Adrenal gland (tissue), 12 donors: ENCODE measurements around the gene SPTBN2. TPM values are rescaled to one million over a fixed set of nuclear protein-coding genes. Genes with fewer than 3 reads are reported as not detected.
A peak's percentile ranks its signal among the peaks of the same experiment; 100 is the strongest.
"Not testable (repeated sequence)": the region's sequence is repeated elsewhere in the genome, so short reads cannot be mapped to it uniquely, and the experiment has no call there.

Experiments
- DNase-seq, 7 donors: peaks; one replicate each; pipeline ENCODE4 v3.0.0-alpha.2; 2019 to 2020
- H3K27ac ChIP-seq, 5 donors: fragments of 200-600 bp; sonication (generic) in 4 of 5; 1 replicate in 3 of 5; 2 replicates in 2 of 5; pipeline versions ENCODE4 v1.5.1 to v1.8.0; 2016 to 2020; ENCODE audit warnings: mild to moderate bottlenecking in 1 of 5
- H3K27me3 ChIP-seq: fragments of 200-600 bp; 2 replicates; pipeline ENCODE4 v1.8.0; 2021
- H3K36me3 ChIP-seq, 2 donors: fragments of 200-600 bp; replicated peaks in 1 of 2; 1 replicate in 1 of 2; 2 replicates in 1 of 2; pipeline versions ENCODE4 v1.5.1 to v1.8.0; 2018 to 2022
- H3K4me1 ChIP-seq, 2 donors: fragments of 200-600 bp; replicated peaks in 1 of 2; 1 replicate in 1 of 2; 2 replicates in 1 of 2; pipeline versions ENCODE4 v1.5.1 to v1.8.0; 2018 to 2021
- H3K4me3 ChIP-seq, 4 donors: fragments of 200-600 bp; sonication (generic) in 3 of 4; one replicate each; pipeline ENCODE4 v1.5.1; 2016 to 2018
- H3K9me3 ChIP-seq, 3 donors: fragments of 200-600 bp; sonication (generic) in 1 of 3; replicated peaks in 1 of 3; 1 replicate in 2 of 3; 2 replicates in 1 of 3; pipeline versions ENCODE4 v1.5.1 to v1.8.0; 2016 to 2021
- CTCF ChIP-seq, 6 experiments: fragments of 450-650 bp in 4 of 6; fragments of 200-600 bp in 2 of 6; sonication (generic) in 1 of 6; IDR thresholded peaks; 1 replicate in 5 of 6; 2 replicates in 1 of 6; pipeline versions ENCODE4 v1.5.1 to v1.8.0; 2016 to 2021; ENCODE audit warnings: antibody characterized with exemption in 6 of 6, mild to moderate bottlenecking in 2 of 6, moderate library complexity in 1 of 6
- POLR2A ChIP-seq, 2 donors: fragments of 450-650 bp; IDR thresholded peaks; one replicate each; pipeline ENCODE4 v1.6.1; 2017; ENCODE audit warnings: antibody characterized with exemption in 2 of 2, mild to moderate bottlenecking in 2 of 2, moderate library complexity in 1 of 2
- WGBS, 4 donors: extraction: QIAGEN DNeasy Blood & Tissue Kit in 2 of 4; methylation state at CpG; one replicate each; pipeline versions ENCODE4 v1.1.5 to v1.1.7; 2013 to 2017; 5-methylcytosine and 5-hydroxymethylcytosine counted together
- intact Hi-C, 2 donors: fragments of 100-400 bp; cut with DNase I; formaldehyde crosslinking; loops; one replicate each; pipeline versions ENCODE4 v1.14.1 to v1.15.0; 2022 to 2023
- polyA plus RNA-seq, 3 donors: library from polyadenylated mRNA; stranded (reverse); fragments of 200-250 nt in 2 of 3; fragments of 350-450 nt in 1 of 3; fragmentation: Illumina TruSeq in 1 of 3; extraction: RNeasy Lipid Tissue Mini Kit (QIAGEN cat#74804) in 1 of 3; gene quantifications; one replicate each; pipeline ENCODE4 v1.2.3, GENCODE V29; 2013 to 2014
- total RNA-seq, 9 donors: library from RNA; depleted of rRNA in 4 of 9; stranded (reverse); fragments of >200 nt in 4 of 9; fragments of 120-200 nt in 1 of 9; fragmentation: NEBNext Ultra II Directional in 1 of 9; extraction: Animal tissue kit (Norgen Biotek cat#: 25700) in 1 of 9; gene quantifications; one replicate each; pipeline versions ENCODE4 v1.1.0 to v1.2.4, GENCODE V29; 2013 to 2023
- donor health status: healthy with polysubstance abuse.
- donor health status: Bipolar disorder and iron deficiency.
- donor health status: DM: yes; HTN: yes; CAD: no.
- donor health status: DM: no; HTN: no; CAD: no.
- donor health status: DM: no; HTN: no; CAD: no.
- donor health status: DM: yes; HTN: yes; CAD: no.

The SPTBN2 gene
- total and polyA plus RNA-seq, 12 donors: 7.2 to 81.8 (median 63.2) TPM

GRCh38 chr11:66643745-66644437 is 85.1 kb downstream of the SPTBN2 start:
- no peaks in the 10 kb centered on the region for H3K27me3 ChIP-seq
- peaks cover 0 to 83% of the 10 kb centered on the region in 2 donors for H3K36me3 ChIP-seq
- H3K9me3 ChIP-seq: no peaks in the 10 kb centered on the region
- H3K4me1 ChIP-seq: peaks cover 66 to 80% of the 10 kb centered on the region in 2 donors
- 80 to 93% (median 82%) methylated on average over 21 to 24 of the region's 24 CpGs for WGBS, 4 donors
- DNase-seq: no peak
- TF ChIP-seq CTCF (IDR thresholded peaks at IDR 0.05) (no peak), POLR2A (IDR thresholded peaks at IDR 0.05) (no peak)
- H3K4me3 ChIP-seq: no peak overlapping the region
- intact Hi-C loops: loop anchor here in 1 of 2 donors (10.0 kb wide), 1 partner anchor 569 kb away; the partner anchor contains the start of gene PACS1
- H3K27ac ChIP-seq: no peak overlapping the region

GRCh38 chr11:66641834-66642233 is 87.2 kb downstream of the SPTBN2 start:
- 20 to 28% (median 22%) methylated on average over 3 of the region's 3 CpGs for WGBS, 4 donors
- Histone ChIP-seq H3K4me3 (peak overlapping the region in 1 of 4 donors; percentile 94), H3K9me3 (no peaks in the 10 kb centered on the region), H3K36me3 (peaks cover 0 to 64% of the 10 kb centered on the region in 2 donors), H3K27ac (no peak overlapping the region), H3K4me1 (peaks cover 72 to 83% of the 10 kb centered on the region in 2 donors), H3K27me3 (no peaks in the 10 kb centered on the region)
- intact Hi-C loops: loop anchor here in 1 of 2 donors (10.0 kb wide), 1 partner anchor 567 kb away; the partner anchor contains the start of gene PACS1
- no peak for DNase-seq
- TF ChIP-seq CTCF (IDR thresholded peaks at IDR 0.05) (no peak), POLR2A (IDR thresholded peaks at IDR 0.05) (no peak)

GRCh38 chr11:66639814-66640340 is 89.1 kb downstream of the SPTBN2 start:
- H3K4me3 ChIP-seq: peak overlapping the region in 2 of 4 donors; percentile 65 to 94
- not testable (repeated sequence) for DNase-seq, H3K27me3 ChIP-seq, H3K9me3 ChIP-seq
- WGBS, 4 donors: 23 to 52% (median 37%) methylated on average over 7 to 9 of the region's 10 CpGs
- H3K36me3 ChIP-seq: peaks cover 0 to 45% of the 10 kb centered on the region in 2 donors
- H3K4me1 ChIP-seq: peaks cover 63 to 64% of the 10 kb centered on the region in 2 donors
- peak overlapping the region in 2 of 5 donors; percentile 13 to 89 for H3K27ac ChIP-seq
- intact Hi-C loops: loop anchor here in 1 of 2 donors (10.0 kb wide), 1 partner anchor 565 kb away; the partner anchor contains the start of gene PACS1

GRCh38 chr11:66639066-66639813 is 89.8 kb downstream of the SPTBN2 start:
- H3K36me3 ChIP-seq: peaks cover 0 to 39% of the 10 kb centered on the region in 2 donors
- TF ChIP-seq CTCF (IDR thresholded peaks at IDR 0.05) (peak in 2 of 6 experiments; percentile 11 to 13), POLR2A (IDR thresholded peaks at IDR 0.05) (no peak)
- H3K9me3 ChIP-seq: no peaks in the 10 kb centered on the region
- H3K4me3 ChIP-seq: peak overlapping the region; percentile 64 to 94 (median 70)
- H3K27me3 ChIP-seq: no peaks in the 10 kb centered on the region
- peak overlapping the region; percentile 70 to 95 (median 89) for H3K27ac ChIP-seq
- WGBS, 4 donors: 3 to 6% (median 5%) methylated on average over 27 of the region's 27 CpGs
- intact Hi-C loops: no loop called here
- peaks cover 57 to 58% of the 10 kb centered on the region in 2 donors for H3K4me1 ChIP-seq
- DNase-seq: peak in 4 of 7 donors; percentile 37 to 70 (median 42)
